ENCODE measurements around the gene GPRIN1.

The GPRIN1 gene

GRCh38 chr5:176652136-176652535 lies 42.2 kb upstream of the GPRIN1 start:
- TF ChIP-seq, protein P1, sequence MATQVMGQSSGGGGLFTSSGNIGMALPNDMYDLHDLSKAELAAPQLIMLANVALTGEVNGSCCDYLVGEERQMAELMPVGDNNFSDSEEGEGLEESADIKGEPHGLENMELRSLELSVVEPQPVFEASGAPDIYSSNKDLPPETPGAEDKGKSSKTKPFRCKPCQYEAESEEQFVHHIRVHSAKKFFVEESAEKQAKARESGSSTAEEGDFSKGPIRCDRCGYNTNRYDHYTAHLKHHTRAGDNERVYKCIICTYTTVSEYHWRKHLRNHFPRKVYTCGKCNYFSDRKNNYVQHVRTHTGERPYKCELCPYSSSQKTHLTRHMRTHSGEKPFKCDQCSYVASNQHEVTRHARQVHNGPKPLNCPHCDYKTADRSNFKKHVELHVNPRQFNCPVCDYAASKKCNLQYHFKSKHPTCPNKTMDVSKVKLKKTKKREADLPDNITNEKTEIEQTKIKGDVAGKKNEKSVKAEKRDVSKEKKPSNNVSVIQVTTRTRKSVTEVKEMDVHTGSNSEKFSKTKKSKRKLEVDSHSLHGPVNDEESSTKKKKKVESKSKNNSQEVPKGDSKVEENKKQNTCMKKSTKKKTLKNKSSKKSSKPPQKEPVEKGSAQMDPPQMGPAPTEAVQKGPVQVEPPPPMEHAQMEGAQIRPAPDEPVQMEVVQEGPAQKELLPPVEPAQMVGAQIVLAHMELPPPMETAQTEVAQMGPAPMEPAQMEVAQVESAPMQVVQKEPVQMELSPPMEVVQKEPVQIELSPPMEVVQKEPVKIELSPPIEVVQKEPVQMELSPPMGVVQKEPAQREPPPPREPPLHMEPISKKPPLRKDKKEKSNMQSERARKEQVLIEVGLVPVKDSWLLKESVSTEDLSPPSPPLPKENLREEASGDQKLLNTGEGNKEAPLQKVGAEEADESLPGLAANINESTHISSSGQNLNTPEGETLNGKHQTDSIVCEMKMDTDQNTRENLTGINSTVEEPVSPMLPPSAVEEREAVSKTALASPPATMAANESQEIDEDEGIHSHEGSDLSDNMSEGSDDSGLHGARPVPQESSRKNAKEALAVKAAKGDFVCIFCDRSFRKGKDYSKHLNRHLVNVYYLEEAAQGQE (IDR thresholded peaks at IDR 0.05; ENCODE audit: low read depth), result no peak
- TF ChIP-seq EP300 (IDR thresholded peaks at IDR 0.05; ENCODE audit: borderline replicate concordance) (no peak), NFIC (IDR thresholded peaks at IDR 0.05) (no peak), FOXM1 (IDR thresholded peaks at IDR 0.05; ENCODE audit: borderline replicate concordance, low read depth) (no peak), ZBTB7A (IDR thresholded peaks at IDR 0.05; ENCODE audit: low read depth) (no peak), CREB1 (IDR thresholded peaks at IDR 0.05; ENCODE audit: low read depth) (no peak), TCF12 (IDR thresholded peaks at IDR 0.05; ENCODE audit: low read depth) (no peak), EGR1 (IDR thresholded peaks at IDR 0.05) (no peak), RAD21 (IDR thresholded peaks at IDR 0.05; ENCODE audit: low read depth) (no peak), CEBPB (IDR thresholded peaks at IDR 0.05) (no peak), YY1 (IDR thresholded peaks at IDR 0.05; ENCODE audit: low read depth) (no peak), MAX (IDR thresholded peaks at IDR 0.05) (no peak), TAF1 (IDR thresholded peaks at IDR 0.05; ENCODE audit: low read depth) (no peak), TEAD4 (IDR thresholded peaks at IDR 0.05) (no peak)
- TF ChIP-seq, protein P2, sequence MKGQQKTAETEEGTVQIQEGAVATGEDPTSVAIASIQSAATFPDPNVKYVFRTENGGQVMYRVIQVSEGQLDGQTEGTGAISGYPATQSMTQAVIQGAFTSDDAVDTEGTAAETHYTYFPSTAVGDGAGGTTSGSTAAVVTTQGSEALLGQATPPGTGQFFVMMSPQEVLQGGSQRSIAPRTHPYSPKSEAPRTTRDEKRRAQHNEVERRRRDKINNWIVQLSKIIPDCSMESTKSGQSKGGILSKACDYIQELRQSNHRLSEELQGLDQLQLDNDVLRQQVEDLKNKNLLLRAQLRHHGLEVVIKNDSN (IDR thresholded peaks at IDR 0.05), result no peak

GRCh38 chr5:176651472-176651980 lies 41.6 kb upstream of the GPRIN1 start:
- no peak for TF ChIP-seq RAD21 (IDR thresholded peaks at IDR 0.05; ENCODE audit: low read depth)
- TF ChIP-seq YY1 (IDR thresholded peaks at IDR 0.05; ENCODE audit: low read depth), result no peak

GRCh38 chr5:176650354-176650884 lies 40.5 kb upstream of the GPRIN1 start:
- TF ChIP-seq, protein P2 (IDR thresholded peaks at IDR 0.05), result no peak

DNA sequence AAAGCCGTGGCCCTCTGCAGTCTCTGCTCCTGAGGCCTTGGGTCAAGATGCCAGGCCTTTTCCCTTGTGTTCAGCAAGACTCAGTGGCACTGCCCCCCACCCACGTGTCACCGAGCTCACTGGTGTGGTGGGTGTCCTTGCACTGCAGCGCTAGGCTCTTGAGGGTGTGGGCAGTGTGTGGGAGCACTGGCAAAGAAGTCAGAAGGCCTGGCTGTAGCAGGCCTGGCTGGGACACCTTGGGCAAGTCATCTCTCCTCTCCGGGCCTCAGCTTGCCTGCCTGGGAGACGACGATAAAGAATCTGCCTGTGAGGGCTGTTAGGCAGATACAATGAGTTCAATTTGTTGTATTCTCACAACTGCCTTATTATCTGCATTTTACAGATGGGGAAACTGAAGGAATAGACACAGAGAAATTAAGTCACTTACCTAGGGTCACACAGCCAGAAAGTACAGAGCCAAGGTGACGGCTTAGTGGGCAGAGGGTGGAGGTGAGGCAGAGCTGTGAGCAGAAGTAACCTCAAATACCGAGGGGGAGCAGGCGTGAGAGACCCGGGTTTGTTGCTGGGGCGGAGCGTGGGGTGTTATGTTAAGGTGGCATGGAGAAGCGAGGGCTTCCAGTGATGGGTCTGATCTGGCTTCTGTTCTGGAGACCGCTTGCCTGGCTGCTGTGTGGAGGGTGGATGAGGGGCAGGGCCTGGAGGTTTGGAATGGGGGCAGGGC lies 38.7 kb upstream of the GPRIN1 start:
- TF ChIP-seq YY1 (IDR thresholded peaks at IDR 0.05; ENCODE audit: low read depth) (no peak), CEBPB (IDR thresholded peaks at IDR 0.05) (no peak), FOXM1 (IDR thresholded peaks at IDR 0.05; ENCODE audit: borderline replicate concordance, low read depth) (no peak), NFIC (IDR thresholded peaks at IDR 0.05) (no peak), RAD21 (IDR thresholded peaks at IDR 0.05; ENCODE audit: low read depth) (no peak), TCF12 (IDR thresholded peaks at IDR 0.05; ENCODE audit: low read depth) (no peak), EGR1 (IDR thresholded peaks at IDR 0.05) (no peak)

GRCh38 chr5:176647843-176648473 lies 38.0 kb upstream of the GPRIN1 start:
- TF ChIP-seq CEBPB (IDR thresholded peaks at IDR 0.05) (no peak), TAF1 (IDR thresholded peaks at IDR 0.05; ENCODE audit: low read depth) (no peak), NFIC (IDR thresholded peaks at IDR 0.05) (peak; percentile 71)
- TF ChIP-seq, protein P2 (IDR thresholded peaks at IDR 0.05), result 0 out of 2 replicates have a peak, but pooled peaks have one; percentile 44

- peak; percentile 64; the same call in 1 of the 2 replicates for TF ChIP-seq EGR1 (IDR thresholded peaks at IDR 0.05)
- TF ChIP-seq, protein P1 (IDR thresholded peaks at IDR 0.05; ENCODE audit: low read depth), result no peak
- TF ChIP-seq NFIC (IDR thresholded peaks at IDR 0.05), result no peak
- TF ChIP-seq TEAD4 (IDR thresholded peaks at IDR 0.05), result no peak
- TF ChIP-seq FOXM1 (IDR thresholded peaks at IDR 0.05; ENCODE audit: borderline replicate concordance, low read depth), result no peak
- TF ChIP-seq YY1 (IDR thresholded peaks at IDR 0.05; ENCODE audit: low read depth), result peak; percentile 86
- no peak for TF ChIP-seq EP300 (IDR thresholded peaks at IDR 0.05; ENCODE audit: borderline replicate concordance)
- peak; percentile 76; the same call in 1 of the 2 replicates for TF ChIP-seq ZBTB7A (IDR thresholded peaks at IDR 0.05; ENCODE audit: low read depth)
- peak; percentile 52 for TF ChIP-seq MAX (IDR thresholded peaks at IDR 0.05)
- TF ChIP-seq RAD21 (IDR thresholded peaks at IDR 0.05; ENCODE audit: low read depth), result peak; percentile 28; the same call in 1 of the 2 replicates
- TF ChIP-seq, protein P2 (IDR thresholded peaks at IDR 0.05), result no peak
- TF ChIP-seq CREB1 (IDR thresholded peaks at IDR 0.05; ENCODE audit: low read depth), result no peak
- TF ChIP-seq TAF1 (IDR thresholded peaks at IDR 0.05; ENCODE audit: low read depth), result peak; percentile 84
- TF ChIP-seq CEBPB (IDR thresholded peaks at IDR 0.05), result no peak
- no peak; the same call in 1 of the 2 replicates for TF ChIP-seq TCF12 (IDR thresholded peaks at IDR 0.05; ENCODE audit: low read depth)
Measured at GRCh38 chr5:176647030-176647842, 37.3 kb upstream of the GPRIN1 start, which contains the start of gene TSPAN17. TSS of gene TSPAN17 (plus strand) at chr5:176647484. CDS start at chr5:176647616, 132 bp downstream.

All from Ishikawa (cell line).